B cell (primary cell): ENCODE results near the gene DTL. TPM values are rescaled to one million over a fixed set of nuclear protein-coding genes. Genes with fewer than 3 reads are reported as not detected.
A peak's percentile ranks its signal among the peaks of the same experiment; 100 is the strongest.

Experiments used
- ATAC-seq: fragments of 200-7000 bp; cut with Tn5 transposase; one replicate; pipeline ENCODE4 v1.10.0; 2021; ENCODE audit warnings: low read depth, mild to moderate bottlenecking, moderate number of reproducible peaks, moderate library complexity
- CTCF ChIA-PET: fragments of 350-600 bp; sonication (Branson Sonifier 250); formaldehyde crosslinking; loops from one replicate; lab custom pipeline; 2021; ENCODE audit warnings: antibody characterized with exemption, inconsistent platforms; lab: Charles Lee
- POLR2A ChIA-PET: fragments of 350-600 bp; sonication (Branson Sonifier 250); formaldehyde crosslinking; loops from one replicate; lab custom pipeline; 2021; ENCODE audit warnings: antibody characterized with exemption; lab: Charles Lee
- DNase-seq: peaks from one replicate; pipeline ENCODE4 v3.0.0; 2013
- H2AFZ ChIP-seq: 2 replicates; pipeline ENCODE4 v1.6.1; 2012; ENCODE audit warnings: mild to moderate bottlenecking, low read depth, low read length; ENCODE audit not compliant: insufficient read depth, poor library complexity, severe bottlenecking
- H3K27ac ChIP-seq, 2 donors: 1 replicate in 1 of 2; 2 replicates in 1 of 2; pipeline ENCODE4 v1.5.1; 2012 to 2013; ENCODE audit warnings: low read length in 2 of 2, mild to moderate bottlenecking in 2 of 2, moderate library complexity in 1 of 2
- H3K27me3 ChIP-seq, 4 experiments: fragments of 200-600 bp in 1 of 4; sonication (generic) in 1 of 4; replicated peaks in 1 of 4; 1 replicate in 2 of 4; 2 replicates in 2 of 4; pipeline versions ENCODE4 v1.6.1 to v1.7.0; 2013 to 2016; ENCODE audit warnings: low read length in 3 of 4, mild to moderate bottlenecking in 2 of 4, mixed read lengths in 1 of 4, moderate library complexity in 1 of 4; ENCODE audit not compliant: insufficient read depth in 4 of 4, control insufficient read depth in 3 of 4; ENCODE audit errors: control extremely low read depth in 1 of 4
- H3K36me3 ChIP-seq, 2 experiments: replicated peaks in 1 of 2; 1 replicate in 1 of 2; 2 replicates in 1 of 2; pipeline versions ENCODE4 v1.6.1 to v1.7.1; 2013; ENCODE audit warnings: low read length in 1 of 2; ENCODE audit not compliant: insufficient read depth in 2 of 2, control insufficient read depth in 1 of 2; ENCODE audit errors: control extremely low read depth in 1 of 2, extremely low read depth in 1 of 2
- H3K4me1 ChIP-seq, 2 donors: fragments of 200-600 bp in 1 of 2; sonication (generic) in 1 of 2; 1 replicate in 1 of 2; 2 replicates in 1 of 2; pipeline versions ENCODE4 v1.5.1 to v1.6.1; 2013 to 2017; ENCODE audit warnings: low read length in 2 of 2; ENCODE audit not compliant: control insufficient read depth in 2 of 2, insufficient read depth in 2 of 2
- H3K4me2 ChIP-seq: replicated peaks from 2 replicates; pipeline ENCODE3; 2012; ENCODE audit warnings: mild to moderate bottlenecking, low read depth, low read length; ENCODE audit not compliant: poor library complexity, severe bottlenecking
- H3K4me3 ChIP-seq, 5 experiments: fragments of 200-600 bp in 1 of 5; sonication (generic) in 1 of 5; 1 replicate in 3 of 5; 2 replicates in 2 of 5; pipeline versions ENCODE4 v1.5.1 to v1.7.0; 2011 to 2016; ENCODE audit warnings: low read length in 4 of 5, mild to moderate bottlenecking in 4 of 5, low read depth in 2 of 5, control low read depth in 1 of 5, moderate library complexity in 1 of 5; ENCODE audit not compliant: insufficient read depth in 1 of 5; ENCODE audit errors: control extremely low read depth in 1 of 5, extremely low read depth in 1 of 5
- H3K79me2 ChIP-seq: fragments of 200-600 bp; sonication (generic); one replicate; pipeline ENCODE4 v1.6.0; 2016; ENCODE audit warnings: low read length; ENCODE audit not compliant: control insufficient read depth, insufficient read depth
- H3K9ac ChIP-seq: fragments of 200-600 bp; sonication (generic); 2 replicates; pipeline ENCODE4 v1.6.1; 2017; ENCODE audit warnings: mild to moderate bottlenecking, low read length, moderate library complexity
- H3K9me3 ChIP-seq, 3 donors: one replicate each; pipeline versions ENCODE4 v1.6.1 to v1.7.1; 2013; ENCODE audit warnings: low read length in 2 of 3; ENCODE audit not compliant: control insufficient read depth in 2 of 3, insufficient read depth in 1 of 3; ENCODE audit errors: control extremely low read depth in 1 of 3
- H4K20me1 ChIP-seq: 2 replicates; pipeline ENCODE4 v1.6.0; 2012; ENCODE audit warnings: mild to moderate bottlenecking, low read length; ENCODE audit not compliant: insufficient read depth, control insufficient read depth, poor library complexity, severe bottlenecking
- H3K27ac Mint-ChIP-seq: one replicate; pipeline ENCODE4 v1.8.0; 2021; ENCODE audit warnings: mixed read lengths
- H3K27me3 Mint-ChIP-seq: one replicate; pipeline ENCODE4 v1.8.0; 2021; ENCODE audit warnings: mixed read lengths
- H3K4me1 Mint-ChIP-seq: one replicate; pipeline ENCODE4 v1.8.0; 2021; ENCODE audit warnings: mixed read lengths
- H3K4me3 Mint-ChIP-seq: one replicate; pipeline ENCODE4 v1.8.0; 2021; ENCODE audit warnings: mixed read lengths
- H3K9me3 Mint-ChIP-seq: one replicate; pipeline ENCODE4 v1.8.0; 2022; ENCODE audit warnings: mixed read lengths; ENCODE audit not compliant: insufficient read depth
- CTCF ChIP-seq: fragments of 200-600 bp; IDR thresholded peaks from one replicate; pipeline ENCODE4 v1.8.0; 2022; ENCODE audit warnings: antibody characterized with exemption, mild to moderate bottlenecking
- EZH2 ChIP-seq: IDR thresholded peaks from 2 replicates; pipeline ENCODE4 v1.6.1; 2012; ENCODE audit warnings: borderline replicate concordance, low read depth, mild to moderate bottlenecking, moderate library complexity, low read length; ENCODE audit not compliant: insufficient read depth, poor library complexity, severe bottlenecking
- WGBS: methylation state at CpG from one replicate; pipeline ENCODE4 v1.1.5; 2013; ENCODE audit warnings: missing lambda C conversion rate; ENCODE audit not compliant: insufficient coverage; 5-methylcytosine and 5-hydroxymethylcytosine counted together
- intact Hi-C: fragments of 100-400 bp; cut with micrococcal nuclease; formaldehyde crosslinking; loops from one replicate; pipeline ENCODE4 v1.10.0; 2022
- polyA plus RNA-seq: library from polyadenylated mRNA; depleted of rRNA; stranded (reverse); fragments of >200 nt; gene quantifications from 2 replicates; pipeline ENCODE4 v1.2.3, GENCODE V29; 2012
- total RNA-seq, 2 donors: library from RNA; stranded (reverse); fragments of 120-200 nt in 1 of 2; gene quantifications; 1 replicate in 1 of 2; 2 replicates in 1 of 2; pipeline versions ENCODE4 v1.2.3 to v1.2.4, GENCODE V29; 2013 to 2022

The DTL gene
- total and polyA plus RNA-seq, 2 donors (not counting 1 experiment from before 2014, with no cell fraction given) = 0.37 to 0.39 TPM

GRCh38 chr1:212012034-212012740 is 23.4 kb upstream of the DTL start:
- no peak overlapping the region for H3K4me3 Mint-ChIP-seq
- TF ChIP-seq EZH2 = no peak
- TF ChIP-seq CTCF = peak; percentile 96
- intact Hi-C loops = loop anchor here (1.0 kb wide), 3 partner anchors 23 to 444 kb away; partner anchors contain the start of genes DTL and INTS7
- no peaks in the 10 kb centered on the region for H3K4me1 Mint-ChIP-seq
- ChIA-PET POLR2A (no interaction called here), CTCF (interaction anchor here (0.7 to 2.8 kb wide), 10 partner anchors 22 to 446 kb away, joined by 3 to 19 read pairs (median 5); partner anchors contain the start of genes DTL and INTS7)
- H4K20me1 ChIP-seq = no peaks in the 10 kb centered on the region
- peaks cover 0 to 5% (median 0%) of the 10 kb centered on the region in 3 donors for H3K9me3 ChIP-seq
- H3K9me3 Mint-ChIP-seq = no peaks in the 10 kb centered on the region
- ATAC-seq = peak; percentile 94
- H3K36me3 ChIP-seq = peaks cover 7 to 12% of the 10 kb centered on the region in 2 experiments
- H3K4me1 ChIP-seq = no peaks in the 10 kb centered on the region
- no peaks in the 10 kb centered on the region for H3K27me3 ChIP-seq
- peak; percentile 68 for DNase-seq
- H3K27ac ChIP-seq = no peak overlapping the region
- 74% methylated on average over 3 of the region's 7 CpGs for WGBS
- no peaks in the 10 kb centered on the region for H3K27me3 Mint-ChIP-seq
- H3K27ac Mint-ChIP-seq = no peak overlapping the region
- H2AFZ ChIP-seq = no peak overlapping the region
- H3K4me2 ChIP-seq = no peak overlapping the region
- no peaks in the 10 kb centered on the region for H3K79me2 ChIP-seq
- no peak overlapping the region for H3K4me3 ChIP-seq
- H3K9ac ChIP-seq = no peak overlapping the region

- Histone ChIP-seq H4K20me1 (no peaks in the 10 kb centered on the region), H3K27me3 (no peaks in the 10 kb centered on the region), H3K4me2 (no peak overlapping the region), H3K27ac (no peak overlapping the region), H3K4me1 (no peaks in the 10 kb centered on the region), H3K36me3 (peaks cover 7 to 8% of the 10 kb centered on the region in 2 experiments), H3K4me3 (no peak overlapping the region), H3K9me3 (peaks cover 0 to 5% (median 0%) of the 10 kb centered on the region in 3 donors), H3K9ac (no peak overlapping the region), H2AFZ (no peak overlapping the region), H3K79me2 (no peaks in the 10 kb centered on the region)
- intact Hi-C loops = loop anchor here (1.0 kb wide), 1 partner anchor 355 kb away; no protein-coding TSS in a partner anchor
- ChIA-PET CTCF (interaction anchor here (0.7 to 2.8 kb wide), 11 partner anchors 8 to 442 kb away, joined by 3 to 19 read pairs (median 6); partner anchors contain the start of genes DTL and INTS7), POLR2A (no interaction called here)
- Mint-ChIP-seq H3K4me3 (no peak overlapping the region), H3K27me3 (no peaks in the 10 kb centered on the region), H3K9me3 (no peaks in the 10 kb centered on the region), H3K27ac (no peak overlapping the region), H3K4me1 (no peaks in the 10 kb centered on the region)
- ATAC-seq (no peak), DNase-seq (no peak)
- WGBS = no CpG with 5 or more reads among the region's 2 CpGs
- TF ChIP-seq CTCF (no peak), EZH2 (no peak)
Measured at GRCh38 chr1:212013672-212014071, 21.9 kb upstream of the DTL start.
